Activated naive CD4-positive, alpha-beta T cell treated with anti-CD3 and anti-CD28 coated beads, Interleukin-2, amount 50 U/mL, for 24 hours (primary cell): Measurements from ENCODE around the gene REV1.
A peak's percentile ranks its signal among the peaks of the same experiment; 100 is the strongest.

Source experiments
- H3K27ac Mint-ChIP-seq: one replicate; pipeline ENCODE4 v1.8.0; 2021; ENCODE audit warnings: mild to moderate bottlenecking, mixed read lengths
- H3K27me3 Mint-ChIP-seq: one replicate; pipeline ENCODE4 v1.8.0; 2021; ENCODE audit warnings: mixed read lengths
- H3K36me3 Mint-ChIP-seq: one replicate; pipeline ENCODE4 v1.8.0; 2021; ENCODE audit warnings: mixed read lengths
- H3K4me1 Mint-ChIP-seq: one replicate; pipeline ENCODE4 v1.8.0; 2021; ENCODE audit warnings: mixed read lengths
- H3K4me3 Mint-ChIP-seq: one replicate; pipeline ENCODE4 v1.8.0; 2021; ENCODE audit warnings: mild to moderate bottlenecking, mixed read lengths
- H3K9me3 Mint-ChIP-seq: one replicate; pipeline ENCODE4 v1.8.0; 2021; ENCODE audit warnings: mixed read lengths

The REV1 gene

GRCh38 chr2:99439971-99440505 is 49.8 kb downstream of the REV1 start:
- H3K27me3 Mint-ChIP-seq, result no peaks in the 10 kb centered on the region
- peaks cover 10% of the 10 kb centered on the region for H3K4me1 Mint-ChIP-seq
- H3K4me3 Mint-ChIP-seq, result no peak overlapping the region
- no peaks in the 10 kb centered on the region for H3K9me3 Mint-ChIP-seq
- H3K27ac Mint-ChIP-seq, result no peak overlapping the region
- peaks cover 4% of the 10 kb centered on the region for H3K36me3 Mint-ChIP-seq

DNA sequence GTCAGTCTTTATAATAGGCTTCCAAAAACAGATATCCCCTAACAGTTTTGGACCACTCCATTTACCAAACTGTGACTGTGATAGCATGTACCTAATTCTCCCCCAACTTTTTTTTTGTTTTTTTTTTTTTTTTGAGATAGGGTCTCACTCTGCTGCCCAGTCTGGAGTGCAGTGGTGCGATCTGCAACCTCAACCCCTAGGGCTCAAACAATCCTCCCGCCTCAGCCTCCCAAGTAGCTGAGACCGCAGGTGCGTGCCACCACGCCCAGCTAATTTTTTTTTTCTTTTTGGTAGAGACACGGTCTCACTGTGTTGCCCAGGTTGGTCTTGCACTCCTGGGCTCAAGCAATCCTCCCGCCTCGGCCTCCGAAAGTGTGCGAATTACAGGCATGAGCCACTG is 52.9 kb downstream of the REV1 start:
- Mint-ChIP-seq H3K4me1 (peaks cover 10% of the 10 kb centered on the region), H3K27ac (no peak overlapping the region), H3K27me3 (no peaks in the 10 kb centered on the region), H3K4me3 (no peak overlapping the region), H3K9me3 (no peaks in the 10 kb centered on the region), H3K36me3 (peaks cover 5% of the 10 kb centered on the region)

GRCh38 chr2:99433340-99433739 is 56.5 kb downstream of the REV1 start:
- Mint-ChIP-seq H3K4me3 (no peak overlapping the region), H3K4me1 (peaks cover 24% of the 10 kb centered on the region), H3K9me3 (no peaks in the 10 kb centered on the region), H3K27me3 (no peaks in the 10 kb centered on the region), H3K36me3 (peaks cover 5% of the 10 kb centered on the region), H3K27ac (no peak overlapping the region)

DNA sequence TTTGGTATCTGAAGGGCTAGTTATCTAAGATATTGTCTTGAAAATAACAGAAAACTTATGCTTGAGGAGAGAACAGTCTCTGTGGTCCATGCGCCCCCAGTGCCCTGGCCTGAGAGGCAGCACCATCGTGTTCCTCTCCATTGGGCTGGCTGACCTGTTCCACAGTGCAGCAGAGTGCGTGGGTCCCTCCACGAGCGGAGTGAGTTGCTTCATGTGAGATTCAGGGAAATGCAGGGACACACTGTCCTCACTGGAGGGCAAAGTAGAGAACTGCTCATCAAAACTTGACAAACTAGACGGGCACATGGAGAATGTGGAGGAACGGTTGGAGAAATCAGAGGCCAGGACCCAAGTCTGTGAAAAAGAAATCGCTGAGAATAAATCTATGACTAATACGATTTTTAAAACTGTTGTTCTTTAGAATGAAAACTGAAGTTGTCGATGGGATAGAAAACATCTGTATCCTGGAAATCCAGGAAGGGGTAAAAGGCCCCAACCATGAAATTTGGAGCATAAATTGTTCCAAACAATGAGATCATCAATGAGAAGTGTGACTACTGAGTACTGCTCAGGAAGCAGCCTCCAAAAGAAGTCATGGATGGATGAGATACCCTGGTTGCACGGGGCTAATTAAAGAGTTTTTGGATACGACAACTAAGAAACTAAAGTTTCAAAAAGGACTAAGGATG is 58.1 kb downstream of the REV1 start:
- Mint-ChIP-seq H3K36me3 (peaks cover 10% of the 10 kb centered on the region), H3K4me3 (no peak overlapping the region), H3K27ac (peak overlapping the region; percentile 51), H3K9me3 (no peaks in the 10 kb centered on the region), H3K27me3 (no peaks in the 10 kb centered on the region), H3K4me1 (peaks cover 24% of the 10 kb centered on the region)

- Mint-ChIP-seq H3K9me3 (no peaks in the 10 kb centered on the region), H3K36me3 (peaks cover 10% of the 10 kb centered on the region), H3K4me1 (peaks cover 24% of the 10 kb centered on the region), H3K4me3 (no peak overlapping the region), H3K27me3 (no peaks in the 10 kb centered on the region), H3K27ac (no peak overlapping the region)
Observed at GRCh38 chr2:99430614-99431291, 59.1 kb downstream of the REV1 start.

- Mint-ChIP-seq H3K27ac (no peak overlapping the region), H3K4me3 (no peak overlapping the region), H3K4me1 (no peaks in the 10 kb centered on the region), H3K27me3 (no peaks in the 10 kb centered on the region), H3K36me3 (peaks cover 8% of the 10 kb centered on the region), H3K9me3 (no peaks in the 10 kb centered on the region)
Observed at GRCh38 chr2:99425022-99425421, 64.8 kb downstream of the REV1 start.

DNA sequence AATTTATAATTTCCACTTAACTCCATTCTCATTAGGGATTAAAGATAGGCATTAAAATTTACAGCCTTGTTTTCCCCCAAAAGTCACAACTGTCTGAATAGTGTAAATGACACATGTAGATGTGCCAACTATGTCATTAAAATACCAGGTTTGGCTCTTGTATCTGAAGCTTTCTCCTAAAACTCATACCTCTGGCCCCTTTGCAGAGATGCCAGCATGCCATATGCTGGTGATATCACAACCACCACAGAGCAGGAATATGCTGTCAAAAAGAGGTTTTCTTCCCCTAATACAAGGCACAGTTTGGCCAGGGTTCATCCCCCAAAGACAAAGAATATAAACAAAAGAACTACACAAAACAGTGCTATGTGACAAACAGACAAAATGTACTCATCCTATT is 65.4 kb downstream of the REV1 start:
- Mint-ChIP-seq H3K27me3 (no peaks in the 10 kb centered on the region), H3K9me3 (no peaks in the 10 kb centered on the region), H3K27ac (no peak overlapping the region), H3K4me1 (no peaks in the 10 kb centered on the region), H3K36me3 (peaks cover 8% of the 10 kb centered on the region), H3K4me3 (no peak overlapping the region)

DNA sequence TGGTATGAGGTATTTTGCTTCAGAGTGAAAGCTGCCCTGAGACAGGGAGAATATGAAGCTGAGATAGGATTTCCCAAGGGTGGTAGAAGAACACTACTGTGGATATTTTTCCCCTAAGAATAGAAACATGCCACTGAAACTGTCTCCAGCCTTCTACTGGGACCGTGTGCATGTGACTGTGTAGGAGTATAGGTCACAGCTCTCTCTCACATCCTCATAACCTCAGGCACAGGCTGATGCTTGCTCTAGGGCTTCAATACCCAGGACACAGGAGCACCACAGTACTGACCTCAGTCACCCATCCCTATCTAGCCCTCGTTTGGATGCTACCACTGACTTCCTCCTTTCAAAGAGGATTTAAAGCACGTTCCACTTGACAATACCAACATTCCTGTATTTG is 67.2 kb downstream of the REV1 start:
- H3K27ac Mint-ChIP-seq, result peak overlapping the region; percentile 51
- no peaks in the 10 kb centered on the region for H3K27me3 Mint-ChIP-seq
- H3K4me1 Mint-ChIP-seq, result no peaks in the 10 kb centered on the region
- no peaks in the 10 kb centered on the region for H3K9me3 Mint-ChIP-seq
- H3K4me3 Mint-ChIP-seq, result no peak overlapping the region
- H3K36me3 Mint-ChIP-seq, result peaks cover 13% of the 10 kb centered on the region

DNA sequence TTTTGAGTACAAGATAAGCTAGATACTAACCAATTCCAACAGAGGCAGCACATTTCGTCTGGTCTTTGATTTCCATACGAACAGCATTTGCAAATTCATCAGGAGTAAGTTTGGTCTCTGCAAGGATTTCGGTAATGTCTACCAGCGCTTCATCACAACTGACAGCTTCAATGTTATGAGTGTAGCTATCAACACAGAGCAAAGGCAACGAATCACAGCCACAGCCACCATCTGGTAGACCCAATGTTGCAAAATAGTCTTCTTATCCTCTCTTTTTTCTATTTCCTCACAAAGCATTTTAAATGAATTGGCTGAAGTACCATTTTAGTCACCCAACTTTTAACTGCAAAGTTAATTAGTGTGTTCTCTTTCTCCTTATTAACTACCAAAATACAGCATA is 68.3 kb downstream of the REV1 start:
- no peaks in the 10 kb centered on the region for H3K9me3 Mint-ChIP-seq
- peaks cover 11% of the 10 kb centered on the region for H3K36me3 Mint-ChIP-seq
- H3K4me1 Mint-ChIP-seq, result no peaks in the 10 kb centered on the region
- H3K27me3 Mint-ChIP-seq, result no peaks in the 10 kb centered on the region
- H3K4me3 Mint-ChIP-seq, result no peak overlapping the region
- no peak overlapping the region for H3K27ac Mint-ChIP-seq

DNA sequence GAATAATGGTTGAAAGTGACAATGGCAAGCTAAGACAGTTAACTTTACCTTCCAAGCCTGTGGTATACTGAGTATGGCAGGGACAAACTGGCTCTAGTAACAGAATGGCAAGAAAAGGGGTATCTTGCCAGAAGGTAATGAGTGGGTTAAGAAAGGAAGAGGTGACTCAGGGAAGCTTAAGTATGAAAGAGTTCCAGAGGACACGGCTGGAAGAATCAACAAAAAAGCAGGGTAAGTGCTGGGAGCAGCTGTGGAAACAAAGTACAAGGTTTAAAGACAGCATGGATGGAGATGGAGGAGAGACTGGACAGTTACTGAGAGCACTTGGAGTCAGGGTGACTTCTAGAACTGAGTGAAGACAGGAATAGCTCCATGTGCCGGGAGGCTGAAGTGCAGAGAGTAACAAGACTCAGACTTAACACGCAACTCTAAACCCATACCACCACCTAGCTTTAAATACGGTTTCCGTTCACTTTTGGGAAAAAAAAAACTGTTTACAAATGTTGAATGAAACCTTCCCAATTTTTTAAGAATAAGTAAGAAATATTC is 69.0 kb downstream of the REV1 start:
- H3K36me3 Mint-ChIP-seq, result peaks cover 11% of the 10 kb centered on the region
- H3K27me3 Mint-ChIP-seq, result no peaks in the 10 kb centered on the region
- H3K4me1 Mint-ChIP-seq, result no peaks in the 10 kb centered on the region
- no peaks in the 10 kb centered on the region for H3K9me3 Mint-ChIP-seq
- H3K4me3 Mint-ChIP-seq, result no peak overlapping the region
- peak overlapping the region; percentile 43 for H3K27ac Mint-ChIP-seq

- no peaks in the 10 kb centered on the region for H3K4me1 Mint-ChIP-seq
- no peak overlapping the region for H3K27ac Mint-ChIP-seq
- H3K9me3 Mint-ChIP-seq, result no peaks in the 10 kb centered on the region
- no peaks in the 10 kb centered on the region for H3K27me3 Mint-ChIP-seq
- H3K36me3 Mint-ChIP-seq, result peaks cover 12% of the 10 kb centered on the region
- no peak overlapping the region for H3K4me3 Mint-ChIP-seq
Observed at GRCh38 chr2:99420031-99420430, 69.8 kb downstream of the REV1 start.

DNA sequence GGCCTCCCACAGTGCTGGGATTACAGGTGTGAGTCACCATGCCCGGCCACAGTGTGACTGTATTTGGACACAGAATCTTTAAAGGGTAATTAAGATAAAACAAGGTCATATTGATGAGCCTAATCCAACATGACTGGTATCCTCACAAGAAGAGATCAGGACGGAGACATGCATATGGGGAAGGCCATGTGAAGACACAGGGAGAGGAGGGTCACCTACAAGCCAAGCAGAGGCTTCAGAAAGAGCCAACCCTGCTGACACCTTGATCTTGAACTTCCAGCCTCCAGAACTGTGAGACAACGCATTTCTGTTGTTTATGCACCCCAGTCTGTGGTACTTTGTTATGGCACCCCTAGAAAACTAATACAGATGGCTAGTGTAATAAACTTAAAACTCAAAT is 72.4 kb downstream of the REV1 start:
- H3K36me3 Mint-ChIP-seq, result peaks cover 17% of the 10 kb centered on the region
- no peaks in the 10 kb centered on the region for H3K9me3 Mint-ChIP-seq
- H3K4me1 Mint-ChIP-seq, result no peaks in the 10 kb centered on the region
- H3K27me3 Mint-ChIP-seq, result no peaks in the 10 kb centered on the region
- H3K4me3 Mint-ChIP-seq, result no peak overlapping the region
- peak overlapping the region; percentile 86 for H3K27ac Mint-ChIP-seq

- H3K4me3 Mint-ChIP-seq, result no peak overlapping the region
- H3K36me3 Mint-ChIP-seq, result peaks cover 14% of the 10 kb centered on the region
- peak overlapping the region; percentile 68 for H3K27ac Mint-ChIP-seq
Observed at GRCh38 chr2:99414566-99414965, 75.3 kb downstream of the REV1 start.

DNA sequence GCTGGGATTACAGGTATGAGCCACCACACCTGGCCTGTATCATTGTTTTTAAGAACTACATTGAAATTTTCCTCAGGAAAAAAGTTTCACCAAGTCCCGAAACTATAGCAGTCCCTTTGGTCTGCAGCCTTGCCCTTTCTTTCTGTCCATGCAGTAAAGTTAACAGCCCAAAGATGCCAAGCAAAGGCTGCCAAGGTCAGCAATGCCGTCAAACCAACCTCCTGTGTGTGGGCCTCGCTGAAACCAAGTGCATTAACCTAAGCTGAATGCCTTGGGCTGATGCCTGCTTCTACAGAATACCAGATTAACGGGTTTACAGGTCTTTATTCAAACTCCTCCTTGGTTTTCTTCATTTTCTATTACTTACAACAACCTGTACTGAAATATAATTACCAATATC is 79.5 kb downstream of the REV1 start:
- no peaks in the 10 kb centered on the region for H3K27me3 Mint-ChIP-seq
- peaks cover 9% of the 10 kb centered on the region for H3K36me3 Mint-ChIP-seq
- no peak overlapping the region for H3K4me3 Mint-ChIP-seq
- no peak overlapping the region for H3K27ac Mint-ChIP-seq
- no peaks in the 10 kb centered on the region for H3K9me3 Mint-ChIP-seq
- H3K4me1 Mint-ChIP-seq, result no peaks in the 10 kb centered on the region

More at GRCh38 chr2:99414566-99414965, 75.3 kb downstream of the REV1 start:
- H3K4me1 Mint-ChIP-seq, result no peaks in the 10 kb centered on the region
- H3K9me3 Mint-ChIP-seq, result no peaks in the 10 kb centered on the region
- H3K27me3 Mint-ChIP-seq, result no peaks in the 10 kb centered on the region

- H3K9me3 Mint-ChIP-seq, result no peaks in the 10 kb centered on the region
- H3K36me3 Mint-ChIP-seq, result peaks cover 7% of the 10 kb centered on the region
- peaks cover 19% of the 10 kb centered on the region for H3K4me1 Mint-ChIP-seq
- H3K4me3 Mint-ChIP-seq, result no peak overlapping the region
- no peaks in the 10 kb centered on the region for H3K27me3 Mint-ChIP-seq
- no peak overlapping the region for H3K27ac Mint-ChIP-seq
Observed at GRCh38 chr2:99406137-99406536, 83.7 kb downstream of the REV1 start.
